Lower leg skin (tissue), 4 donors: ENCODE results near the gene CNGA3. TPM values are rescaled to one million over a fixed set of nuclear protein-coding genes. Genes with fewer than 3 reads are reported as not detected.

ENCODE experiments used
- DNase-seq, 2 donors: peaks; one replicate each; pipeline ENCODE4 v3.0.0-alpha.2; 2019; ENCODE audit warnings: low spot score in 2 of 2
- H3K4me3 ChIP-seq: fragments of 200-600 bp; sonication (generic); 2 replicates; pipeline ENCODE4 v1.5.1; 2017; ENCODE audit warnings: mild to moderate bottlenecking, low read depth; ENCODE audit not compliant: poor library complexity, severe bottlenecking
- POLR2A ChIP-seq, 2 donors: fragments of 450-650 bp; IDR thresholded peaks; one replicate each; pipeline ENCODE4 v1.6.1; 2016 to 2017; ENCODE audit warnings: antibody characterized with exemption in 2 of 2, mild to moderate bottlenecking in 1 of 2, moderate library complexity in 1 of 2
- WGBS, 2 donors: methylation state at CpG; one replicate each; pipeline ENCODE4 v1.1.5; 2018; 5-methylcytosine and 5-hydroxymethylcytosine counted together
- intact Hi-C: fragments of 100-400 bp; cut with DNase I; formaldehyde crosslinking; loops from one replicate; pipeline ENCODE4 v1.15.0; 2023; ENCODE audit warnings: low total_unique reads
- total RNA-seq, 4 donors: library from RNA; depleted of rRNA; stranded (reverse); fragments of >200 nt; gene quantifications; one replicate each; pipeline ENCODE4 v1.1.0, GENCODE V29; 2016
- TF ChIP-seq, protein P1 (sequence below), 3 donors: fragments of 450-650 bp; IDR thresholded peaks; one replicate each; pipeline ENCODE4 v1.5.1; 2016; ENCODE audit warnings: antibody characterized with exemption in 3 of 3, mild to moderate bottlenecking in 3 of 3, moderate library complexity in 2 of 3

CNGA3 gene
- total RNA-seq, 4 donors from 2014 or later: not detected

- intact Hi-C loops: no loop called here
- H3K4me3 ChIP-seq: no peak overlapping the region
- TF ChIP-seq, protein P1, sequence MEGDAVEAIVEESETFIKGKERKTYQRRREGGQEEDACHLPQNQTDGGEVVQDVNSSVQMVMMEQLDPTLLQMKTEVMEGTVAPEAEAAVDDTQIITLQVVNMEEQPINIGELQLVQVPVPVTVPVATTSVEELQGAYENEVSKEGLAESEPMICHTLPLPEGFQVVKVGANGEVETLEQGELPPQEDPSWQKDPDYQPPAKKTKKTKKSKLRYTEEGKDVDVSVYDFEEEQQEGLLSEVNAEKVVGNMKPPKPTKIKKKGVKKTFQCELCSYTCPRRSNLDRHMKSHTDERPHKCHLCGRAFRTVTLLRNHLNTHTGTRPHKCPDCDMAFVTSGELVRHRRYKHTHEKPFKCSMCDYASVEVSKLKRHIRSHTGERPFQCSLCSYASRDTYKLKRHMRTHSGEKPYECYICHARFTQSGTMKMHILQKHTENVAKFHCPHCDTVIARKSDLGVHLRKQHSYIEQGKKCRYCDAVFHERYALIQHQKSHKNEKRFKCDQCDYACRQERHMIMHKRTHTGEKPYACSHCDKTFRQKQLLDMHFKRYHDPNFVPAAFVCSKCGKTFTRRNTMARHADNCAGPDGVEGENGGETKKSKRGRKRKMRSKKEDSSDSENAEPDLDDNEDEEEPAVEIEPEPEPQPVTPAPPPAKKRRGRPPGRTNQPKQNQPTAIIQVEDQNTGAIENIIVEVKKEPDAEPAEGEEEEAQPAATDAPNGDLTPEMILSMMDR (IDR thresholded peaks at IDR 0.05): no peak
- no peak for TF ChIP-seq POLR2A (IDR thresholded peaks at IDR 0.05)
- WGBS, 2 donors: 65 to 70% methylated on average over 2 of the region's 2 CpGs
- DNase-seq: no peak
These were observed 22.1 kb upstream of the CNGA3 start for GRCh38 chr2:98324181-98324580.

DNA sequence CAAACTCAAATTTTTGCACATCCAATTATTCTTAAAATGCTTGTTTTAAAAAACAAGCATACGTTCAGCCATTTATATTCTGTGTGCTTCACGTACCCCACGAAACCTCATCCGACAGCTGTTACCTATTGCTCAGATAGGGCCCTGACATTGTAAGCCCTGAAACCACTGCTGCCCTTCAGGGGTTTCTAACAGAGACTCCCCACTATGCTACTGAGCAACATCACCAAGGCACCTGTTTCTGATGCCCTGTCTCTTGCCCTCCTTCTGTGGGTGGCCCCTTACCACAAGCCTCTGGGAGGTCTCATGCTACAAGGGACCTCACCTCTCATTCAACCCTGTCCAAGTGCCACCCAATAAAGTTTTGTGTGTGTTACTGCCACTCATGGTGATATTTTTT lies 18.5 kb upstream of the CNGA3 start:
- intact Hi-C loops: no loop called here
- 94 to 95% methylated on average over 4 of the region's 4 CpGs for WGBS, 2 donors
- DNase-seq: no peak
- TF ChIP-seq POLR2A (IDR thresholded peaks at IDR 0.05): no peak
- TF ChIP-seq, protein P1 (IDR thresholded peaks at IDR 0.05): no peak
- H3K4me3 ChIP-seq: no peak overlapping the region

GRCh38 chr2:98329549-98329948 lies 16.7 kb upstream of the CNGA3 start:
- intact Hi-C loops: no loop called here
- WGBS, 2 donors: 86 to 88% methylated on average over 4 of the region's 4 CpGs
- DNase-seq: no peak

GRCh38 chr2:98332989-98333388 lies 13.3 kb upstream of the CNGA3 start:
- WGBS, 2 donors: 82 to 86% methylated on average over 5 of the region's 5 CpGs

More at GRCh38 chr2:98329549-98329948, 16.7 kb upstream of the CNGA3 start:
- TF ChIP-seq, protein P1 (IDR thresholded peaks at IDR 0.05): no peak
- no peak overlapping the region for H3K4me3 ChIP-seq

GRCh38 chr2:98333922-98334321 lies 12.3 kb upstream of the CNGA3 start:
- WGBS, 2 donors: 63 to 71% methylated on average over 2 of the region's 2 CpGs
- DNase-seq: no peak
- TF ChIP-seq, protein P1 (IDR thresholded peaks at IDR 0.05): no peak
- TF ChIP-seq POLR2A (IDR thresholded peaks at IDR 0.05): no peak
- H3K4me3 ChIP-seq: no peak overlapping the region
- intact Hi-C loops: no loop called here

More at GRCh38 chr2:98332989-98333388, 13.3 kb upstream of the CNGA3 start:
- H3K4me3 ChIP-seq: no peak overlapping the region
- TF ChIP-seq, protein P1 (IDR thresholded peaks at IDR 0.05): no peak
- no peak for TF ChIP-seq POLR2A (IDR thresholded peaks at IDR 0.05)
- intact Hi-C loops: no loop called here
- DNase-seq: no peak

DNA sequence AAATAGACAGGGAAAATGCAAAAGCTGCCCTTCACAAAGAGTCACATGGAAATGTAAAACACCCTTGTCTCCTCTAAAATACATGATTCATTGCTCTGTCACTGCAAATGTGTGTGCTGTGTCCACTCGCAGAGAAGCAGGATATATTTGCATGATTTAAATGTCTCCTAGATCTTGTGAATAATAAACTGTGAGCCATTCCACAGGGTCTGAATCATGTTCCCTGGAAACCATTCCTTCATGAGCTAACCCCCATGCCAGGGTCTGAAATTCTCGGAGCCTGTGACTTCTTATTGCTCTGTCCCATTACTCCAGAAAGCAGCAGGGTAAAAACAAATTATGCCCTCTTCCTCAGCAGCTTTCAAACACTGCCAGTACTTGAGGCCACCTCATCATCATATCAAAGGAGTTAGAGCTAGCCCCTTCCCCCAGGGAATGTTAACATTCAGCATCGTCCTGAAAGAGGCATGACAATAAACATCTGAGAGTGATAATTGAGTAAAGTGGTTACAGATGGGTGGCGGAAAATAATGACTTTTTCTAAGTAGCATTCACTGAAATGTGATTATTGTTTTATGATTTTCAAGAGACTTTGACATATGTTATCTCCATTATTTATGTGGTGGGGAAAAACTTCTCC lies 11.7 kb upstream of the CNGA3 start:
- intact Hi-C loops: no loop called here
- TF ChIP-seq, protein P1 (IDR thresholded peaks at IDR 0.05): no peak
- TF ChIP-seq POLR2A (IDR thresholded peaks at IDR 0.05): no peak
- 19 to 28% methylated on average over 4 of the region's 4 CpGs for WGBS, 2 donors
- H3K4me3 ChIP-seq: no peak overlapping the region
- DNase-seq: no peak
